ENCODE results near the gene NEURL4. TPM values are rescaled to one million over a fixed set of nuclear protein-coding genes. Genes with fewer than 3 reads are reported as not detected.
A peak's percentile ranks its signal among the peaks of the same experiment; 100 is the strongest.

Gene NEURL4
- total RNA-seq, 2 donors from 2014 or later: 24.4 to 45.3 TPM

- Histone ChIP-seq H3K27ac (no peak overlapping the region), H3K4me1 (ENCODE audit: control insufficient read depth in 1 of 2, low read depth in 2 of 2) (peaks cover 31 to 60% of the 10 kb centered on the region in 2 donors)
Observed at GRCh38 chr17:7311110-7311705, 17.9 kb downstream of the NEURL4 start.

GRCh38 chr17:7309628-7310027 lies 19.5 kb downstream of the NEURL4 start:
- Histone ChIP-seq H3K36me3 (peaks cover 46% of the 10 kb centered on the region), H3K27ac (peak overlapping the region in 1 of 2 donors; percentile 98), H3K9me3 (no peaks in the 10 kb centered on the region), H3K27me3 (replicated peaks; ENCODE audit: insufficient read depth) (no peaks in the 10 kb centered on the region), H3K4me1 (ENCODE audit: control insufficient read depth in 1 of 2, low read depth in 2 of 2) (peaks cover 25 to 54% of the 10 kb centered on the region in 2 donors), H3K4me3 (peak overlapping the region; percentile 78)
- no peak for DNase-seq (ENCODE audit: low spot score)
- no peak for TF ChIP-seq CTCF (IDR thresholded peaks at IDR 0.05)
- no peak for ATAC-seq (ENCODE audit: insufficient number of reproducible peaks, low FRiP score, low read depth)

More at GRCh38 chr17:7311110-7311705, 17.9 kb downstream of the NEURL4 start:
- H3K4me3 ChIP-seq: no peak overlapping the region
- H3K9me3 ChIP-seq: no peaks in the 10 kb centered on the region
- no peak for TF ChIP-seq CTCF (IDR thresholded peaks at IDR 0.05)
- no peak for DNase-seq (ENCODE audit: low spot score)
- no peak for ATAC-seq (ENCODE audit: insufficient number of reproducible peaks, low FRiP score, low read depth)
- H3K27me3 ChIP-seq (replicated peaks; ENCODE audit: insufficient read depth): no peaks in the 10 kb centered on the region
- peaks cover 46% of the 10 kb centered on the region for H3K36me3 ChIP-seq

- no peak for DNase-seq (ENCODE audit: low spot score)
- peak; percentile 29 for ATAC-seq (ENCODE audit: insufficient number of reproducible peaks, low FRiP score, low read depth)
- no peak for TF ChIP-seq CTCF (IDR thresholded peaks at IDR 0.05)
- Histone ChIP-seq H3K4me1 (ENCODE audit: control insufficient read depth in 1 of 2, low read depth in 2 of 2) (peaks cover 17 to 46% of the 10 kb centered on the region in 2 donors), H3K4me3 (peak overlapping the region; percentile 78), H3K27ac (peak overlapping the region; percentile 97 to 98), H3K27me3 (replicated peaks; ENCODE audit: insufficient read depth) (no peaks in the 10 kb centered on the region), H3K36me3 (peaks cover 43% of the 10 kb centered on the region), H3K9me3 (no peaks in the 10 kb centered on the region)
Observed at GRCh38 chr17:7308625-7309433, 20.3 kb downstream of the NEURL4 start.

GRCh38 chr17:7307686-7308624 lies 21.2 kb downstream of the NEURL4 start:
- Histone ChIP-seq H3K36me3 (peaks cover 34% of the 10 kb centered on the region), H3K27ac (peak overlapping the region; percentile 97 to 98), H3K27me3 (replicated peaks; ENCODE audit: insufficient read depth) (no peaks in the 10 kb centered on the region), H3K4me1 (ENCODE audit: control insufficient read depth in 1 of 2, low read depth in 2 of 2) (peaks cover 12 to 37% of the 10 kb centered on the region in 2 donors), H3K9me3 (no peaks in the 10 kb centered on the region), H3K4me3 (peak overlapping the region; percentile 78)
- DNase-seq (ENCODE audit: low spot score) (no peak), ATAC-seq (ENCODE audit: insufficient number of reproducible peaks, low FRiP score, low read depth) (no peak)
- peak; percentile 12 for TF ChIP-seq CTCF (IDR thresholded peaks at IDR 0.05)

All from thoracic aorta (tissue), 2 donors.